ENCODE measurements around the gene NETO1.

DNA sequence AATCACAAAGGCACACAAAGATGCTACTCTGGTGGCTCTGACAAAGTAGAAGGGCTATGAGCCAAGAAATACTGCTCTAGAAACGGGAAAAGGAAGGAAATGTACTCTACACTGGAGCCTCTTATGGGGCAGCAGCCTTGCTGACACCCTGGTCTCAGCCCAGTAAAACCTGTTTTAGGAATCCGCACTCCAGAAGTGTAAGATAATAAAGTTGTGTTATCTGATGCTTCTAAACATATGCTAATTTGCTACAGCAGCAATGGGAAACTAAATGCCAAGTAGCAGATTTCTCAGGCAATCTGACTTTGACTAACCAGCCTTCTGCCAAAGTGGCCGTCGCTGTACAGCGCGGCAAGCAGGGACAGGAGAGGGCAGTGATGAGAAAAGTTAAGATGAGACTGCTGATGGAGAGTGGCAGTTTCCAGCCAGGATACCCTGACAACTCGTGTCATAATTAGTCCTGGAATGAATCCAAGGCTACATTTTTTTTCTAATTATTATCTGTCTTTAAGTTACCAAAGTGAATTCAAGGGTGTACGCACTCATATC is 99.0 kb downstream of the NETO1 start:
- no peak for TF ChIP-seq POLR2A (IDR thresholded peaks at IDR 0.05; ENCODE audit: low read length)
- TF ChIP-seq GATA1 (IDR thresholded peaks at IDR 0.05; ENCODE audit: low read depth, low read length), result no peak
